HEK293 (cell line): Measurements from ENCODE around the gene ARHGAP45.
A peak's percentile ranks its signal among the peaks of the same experiment; 100 is the strongest.

ENCODE experiments used
- CTCF ChIA-PET: fragments of 350-600 bp; formaldehyde crosslinking; extraction: SDS; loops from one replicate; lab custom pipeline; 2021; ENCODE audit warnings: antibody characterized with exemption; lab: Yijun Ruan, JAX
- POLR2A ChIA-PET: fragments of 300-600 bp; formaldehyde crosslinking; extraction: SDS; loops from one replicate; lab custom pipeline; 2020; ENCODE audit warnings: antibody characterized with exemption, inconsistent platforms; lab: Yijun Ruan, JAX
- H3K27ac ChIP-seq: fragments of 200-500 bp; sonication (Bioruptor generic); 2 replicates; pipeline ENCODE4 v1.5.1; 2014; ENCODE audit warnings: low read depth, low read length, control low read depth, inconsistent platforms; ENCODE audit errors: extremely low read depth
- H3K36me3 ChIP-seq, 2 experiments: fragments of 200-500 bp in 1 of 2; sonication (Bioruptor generic) in 1 of 2; 1 replicate in 1 of 2; 2 replicates in 1 of 2; pipeline ENCODE4 v1.5.1; 2014 to 2017; ENCODE audit warnings: inconsistent platforms in 2 of 2, low read length in 2 of 2; ENCODE audit not compliant: control insufficient read depth in 2 of 2, insufficient read depth in 1 of 2
- H3K4me1 ChIP-seq: fragments of 200-500 bp; sonication (Bioruptor generic); 2 replicates; pipeline ENCODE4 v1.5.1; 2014; ENCODE audit warnings: mild to moderate bottlenecking, low read length, inconsistent platforms; ENCODE audit not compliant: control insufficient read depth, insufficient read depth
- H3K4me3 ChIP-seq: 2 replicates; pipeline ENCODE4 v1.5.1; 2011; ENCODE audit warnings: low read depth, mild to moderate bottlenecking, control low read depth, low read length, moderate library complexity
- H3K9me3 ChIP-seq: fragments of 200-500 bp; sonication (Bioruptor generic); 2 replicates; pipeline ENCODE4 v1.5.1; 2014; ENCODE audit warnings: low read depth, low read length, inconsistent platforms; ENCODE audit not compliant: control insufficient read depth, insufficient read depth
- EGR2 ChIP-seq: fragments of 450-650 bp; formaldehyde crosslinking; IDR thresholded peaks from 2 replicates; pipeline ENCODE4 v1.5.1; 2016; ENCODE audit warnings: low read depth, missing biosample characterization, missing genetic modification characterization
- ELK4 ChIP-seq: IDR thresholded peaks from 2 replicates; pipeline ENCODE4 v1.6.1; 2011; ENCODE audit warnings: mild to moderate bottlenecking, low read depth, low read length, borderline replicate concordance
- KLF1 ChIP-seq: fragments of 450-650 bp; formaldehyde crosslinking; IDR thresholded peaks from 2 replicates; pipeline ENCODE4 v1.5.1; 2016; ENCODE audit warnings: missing biosample characterization, missing genetic modification characterization
- KLF17 ChIP-seq: fragments of 450-650 bp; formaldehyde crosslinking; IDR thresholded peaks from 2 replicates; pipeline ENCODE4 v1.5.1; 2016; ENCODE audit warnings: missing biosample characterization, missing genetic modification characterization
- KLF7 ChIP-seq: fragments of 450-650 bp; formaldehyde crosslinking; IDR thresholded peaks from 2 replicates; pipeline ENCODE4 v1.5.1; 2016; ENCODE audit warnings: missing biosample characterization, missing genetic modification characterization, borderline replicate concordance
- PATZ1 ChIP-seq: fragments of 450-650 bp; formaldehyde crosslinking; IDR thresholded peaks from 2 replicates; pipeline ENCODE4 v1.5.1; 2016; ENCODE audit warnings: missing biosample characterization, missing genetic modification characterization
- RBAK ChIP-seq: fragments of 450-650 bp; formaldehyde crosslinking; IDR thresholded peaks from 2 replicates; pipeline ENCODE4 v1.5.1; 2016; ENCODE audit warnings: missing biosample characterization, missing genetic modification characterization
- TRIM28 ChIP-seq: IDR thresholded peaks from 2 replicates; pipeline ENCODE4 v1.6.1; 2011; ENCODE audit warnings: low read length, control low read depth, borderline replicate concordance
- ZEB2 ChIP-seq: fragments of 450-650 bp; formaldehyde crosslinking; IDR thresholded peaks from 2 replicates; pipeline ENCODE4 v1.5.1; 2016; ENCODE audit warnings: missing biosample characterization, missing genetic modification characterization
- ZNF112 ChIP-seq: fragments of 450-650 bp; formaldehyde crosslinking; IDR thresholded peaks from 2 replicates; pipeline ENCODE4 v1.5.0; 2017; ENCODE audit warnings: missing biosample characterization, missing genetic modification characterization
- ZNF133 ChIP-seq: fragments of 450-650 bp; formaldehyde crosslinking; IDR thresholded peaks from 2 replicates; pipeline ENCODE4 v1.5.1; 2016; ENCODE audit warnings: missing biosample characterization, missing genetic modification characterization
- ZNF157 ChIP-seq: fragments of 450-650 bp; formaldehyde crosslinking; IDR thresholded peaks from 2 replicates; pipeline ENCODE4 v1.5.1; 2016; ENCODE audit warnings: missing biosample characterization, missing genetic modification characterization
- ZNF214 ChIP-seq: fragments of 450-650 bp; formaldehyde crosslinking; IDR thresholded peaks from 2 replicates; pipeline ENCODE4 v1.5.1; 2017; ENCODE audit warnings: missing biosample characterization, mild to moderate bottlenecking, missing genetic modification characterization, borderline replicate concordance
- ZNF350 ChIP-seq: fragments of 450-650 bp; formaldehyde crosslinking; IDR thresholded peaks from 2 replicates; pipeline ENCODE4 v1.5.0; 2017; ENCODE audit warnings: missing biosample characterization, mild to moderate bottlenecking, missing genetic modification characterization
- ZNF449 ChIP-seq: fragments of 450-650 bp; formaldehyde crosslinking; IDR thresholded peaks from 2 replicates; pipeline ENCODE4 v1.5.1; 2017; ENCODE audit warnings: missing biosample characterization, mild to moderate bottlenecking, missing genetic modification characterization, moderate library complexity
- ZNF610 ChIP-seq: fragments of 450-650 bp; formaldehyde crosslinking; IDR thresholded peaks from 2 replicates; pipeline ENCODE4 v1.5.1; 2016; ENCODE audit warnings: missing biosample characterization, missing genetic modification characterization, borderline replicate concordance
- ZNF626 ChIP-seq: fragments of 450-650 bp; sonication (Bioruptor Pico); formaldehyde crosslinking; IDR thresholded peaks from 2 replicates; pipeline ENCODE4 v1.5.1; 2018; ENCODE audit warnings: missing biosample characterization, missing genetic modification characterization, inconsistent platforms
- ZNF629 ChIP-seq: fragments of 450-650 bp; formaldehyde crosslinking; IDR thresholded peaks from 2 replicates; pipeline ENCODE4 v1.5.1; 2017; ENCODE audit warnings: missing biosample characterization, missing genetic modification characterization
- ZNF701 ChIP-seq: fragments of 450-650 bp; formaldehyde crosslinking; IDR thresholded peaks from 2 replicates; pipeline ENCODE4 v1.5.1; 2016; ENCODE audit warnings: missing biosample characterization, missing genetic modification characterization
- ZNF837 ChIP-seq: fragments of 450-650 bp; formaldehyde crosslinking; IDR thresholded peaks from 2 replicates; pipeline ENCODE4 v1.5.1; 2016; ENCODE audit warnings: missing biosample characterization, missing genetic modification characterization

The ARHGAP45 gene

GRCh38 chr19:1047696-1048147 is 19.2 kb upstream of the ARHGAP45 start (continued):
- TF ChIP-seq RBAK (tag by site-specific recombination) (no peak), ZNF449 (no peak), KLF1 (tag by site-specific recombination) (peak; percentile 62)

- Histone ChIP-seq H3K36me3 (peaks cover 0 to 16% of the 10 kb centered on the region in 2 experiments; a peak in 2 of 3 replicates), H3K4me1 (no peaks in the 10 kb centered on the region), H3K27ac (no peak overlapping the region), H3K4me3 (no peak overlapping the region), H3K9me3 (no peaks in the 10 kb centered on the region)
- POLR2A ChIA-PET, result no interaction called here
- CTCF ChIA-PET, result interaction anchor here (0.6 kb wide), 1 partner anchor 155 kb away, joined by 3 read pairs; no protein-coding TSS in a partner anchor
- no peak for TF ChIP-seq ZNF626 (tag by site-specific recombination)
- no peak for TF ChIP-seq ZNF214 (tag by site-specific recombination)
- TF ChIP-seq ZNF350 (tag by site-specific recombination), result no peak
- TF ChIP-seq ZEB2 (tag by site-specific recombination), result no peak
- TF ChIP-seq ELK4, result no peak
- TF ChIP-seq EGR2 (tag by site-specific recombination), result no peak
- TF ChIP-seq ZNF133, result no peak
- TF ChIP-seq KLF17, result no peak
- TF ChIP-seq ZNF629 (tag by site-specific recombination), result no peak
- TF ChIP-seq ZNF157 (tag by site-specific recombination), result no peak
- no peak for TF ChIP-seq KLF7 (tag by site-specific recombination)
- TF ChIP-seq ZNF610 (tag by site-specific recombination), result no peak
- TF ChIP-seq ZNF837 (tag by site-specific recombination), result no peak
- no peak for TF ChIP-seq PATZ1 (tag by site-specific recombination)
- TF ChIP-seq ZNF701, result no peak
- TF ChIP-seq ZNF112 (tag by site-specific recombination), result no peak
- TF ChIP-seq TRIM28, result no peak
Observed at GRCh38 chr19:1049106-1049505, 17.9 kb upstream of the ARHGAP45 start.
